GM21717 (cell line): ENCODE measurements around the gene HTR1B.

Source experiments
- ATAC-seq: cut with Tn5 transposase; IDR thresholded peaks from one replicate; pipeline ENCODE4 v1.9.1; 2021; ENCODE audit warnings: mild to moderate bottlenecking, moderate library complexity; ENCODE audit not compliant: unreplicated experiment

The HTR1B gene

DNA sequence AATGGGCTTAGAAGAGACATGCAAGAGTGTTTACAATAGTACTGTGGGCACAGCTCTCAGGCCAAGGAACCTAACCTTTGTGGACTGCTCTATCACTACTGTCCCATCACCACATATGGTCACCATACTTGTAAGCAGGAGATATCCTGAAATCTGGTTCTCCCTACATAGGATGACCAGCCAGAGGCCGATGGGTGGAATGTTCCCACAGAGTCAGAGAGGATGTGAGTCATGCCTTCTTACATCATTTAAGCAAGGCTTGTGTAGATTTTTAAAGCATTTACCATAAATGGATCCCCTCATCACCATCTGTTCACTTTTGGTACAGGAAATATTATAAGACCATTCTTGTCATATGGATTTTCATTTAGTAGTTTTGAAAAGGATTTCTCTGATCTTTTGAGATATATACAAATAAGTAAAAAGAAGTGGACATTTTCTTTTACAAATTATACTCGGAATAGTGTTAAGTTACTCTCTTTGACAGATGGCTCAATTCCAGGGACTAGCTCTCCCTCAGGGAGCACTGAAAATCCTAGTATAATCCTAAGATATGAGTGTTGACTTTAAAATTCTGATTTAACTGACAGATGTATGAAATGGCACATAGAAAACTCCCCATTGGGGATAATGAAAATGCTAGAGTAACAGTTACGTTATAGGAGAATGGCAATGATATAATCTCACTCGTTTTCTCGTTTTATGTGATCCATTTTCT is 6.6 kb downstream of the HTR1B start:
- ATAC-seq: no peak

- no peak for ATAC-seq
Measured at GRCh38 chr6:77455271-77455670, 8.0 kb downstream of the HTR1B start.

GRCh38 chr6:77454386-77454785 is 8.9 kb downstream of the HTR1B start:
- ATAC-seq: no peak

GRCh38 chr6:77451466-77451865 is 11.8 kb downstream of the HTR1B start:
- no peak for ATAC-seq

DNA sequence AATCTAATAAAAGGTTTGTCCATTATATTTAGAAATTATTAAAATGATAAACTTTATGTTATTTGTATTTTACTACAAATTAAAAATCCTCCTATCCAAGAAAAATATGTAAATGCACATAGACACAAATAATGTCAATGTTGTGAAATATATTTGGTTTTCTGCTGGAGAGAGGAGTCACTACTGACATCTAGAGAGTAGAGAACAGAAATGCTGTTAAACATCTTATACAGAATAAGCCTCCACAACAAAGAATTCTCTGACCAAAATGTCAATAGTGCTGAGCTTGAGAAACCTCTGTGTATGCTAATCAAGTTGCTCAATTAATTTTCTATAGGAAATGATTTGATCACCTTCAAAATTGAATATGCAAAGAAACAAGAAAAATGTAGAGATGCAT is 12.4 kb downstream of the HTR1B start:
- ATAC-seq: no peak

GRCh38 chr6:77448546-77448945 is 14.7 kb downstream of the HTR1B start:
- ATAC-seq: no peak

- no peak for ATAC-seq
Measured at GRCh38 chr6:77447254-77447653, 16.0 kb downstream of the HTR1B start.

DNA sequence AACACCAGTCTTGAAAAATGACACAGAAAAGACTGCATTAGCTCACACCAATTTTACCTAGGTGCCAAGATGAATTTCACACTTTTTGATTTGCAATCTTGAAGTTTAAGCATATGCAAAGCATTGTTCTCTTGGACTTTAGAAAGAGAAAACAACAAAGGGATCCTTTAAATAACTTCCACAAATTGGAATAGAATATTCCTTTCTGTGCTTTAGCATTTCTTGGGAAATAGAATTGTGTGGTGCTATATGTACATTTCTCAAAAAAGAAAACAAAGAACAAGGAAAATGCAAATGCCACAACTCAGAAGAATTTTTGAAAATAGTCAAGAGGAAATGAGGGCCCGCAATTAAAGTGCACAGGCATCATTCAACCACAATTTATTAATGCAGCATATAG is 17.0 kb downstream of the HTR1B start:
- ATAC-seq: no peak

GRCh38 chr6:77445214-77445613 is 18.1 kb downstream of the HTR1B start:
- no peak for ATAC-seq

GRCh38 chr6:77440206-77440976 is 22.9 kb downstream of the HTR1B start:
- no peak for ATAC-seq

DNA sequence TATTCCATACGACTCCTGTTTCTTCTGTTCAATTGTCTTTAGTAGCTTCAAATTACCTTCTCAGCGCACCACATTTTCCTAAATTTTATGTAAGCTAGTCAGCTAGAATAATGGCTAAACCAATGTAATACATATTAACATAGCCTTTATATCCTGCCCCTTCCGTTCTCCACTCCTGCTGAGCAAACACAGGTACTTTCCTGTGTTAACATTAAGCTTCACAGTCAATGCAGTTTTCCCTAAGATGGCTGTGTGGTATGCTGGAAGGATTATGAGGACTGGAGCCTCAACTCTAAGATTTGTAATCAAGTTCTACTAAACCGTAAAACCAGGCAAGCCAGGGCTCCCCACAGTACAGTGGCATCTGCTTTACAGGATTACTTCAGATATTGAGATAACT is 29.4 kb downstream of the HTR1B start:
- no peak for ATAC-seq

- no peak for ATAC-seq
Measured at GRCh38 chr6:77430504-77430903, 32.8 kb downstream of the HTR1B start.

GRCh38 chr6:77425671-77426070 is 37.6 kb downstream of the HTR1B start:
- ATAC-seq: no peak

- ATAC-seq: no peak
Measured at GRCh38 chr6:77425216-77425615, 38.1 kb downstream of the HTR1B start.

DNA sequence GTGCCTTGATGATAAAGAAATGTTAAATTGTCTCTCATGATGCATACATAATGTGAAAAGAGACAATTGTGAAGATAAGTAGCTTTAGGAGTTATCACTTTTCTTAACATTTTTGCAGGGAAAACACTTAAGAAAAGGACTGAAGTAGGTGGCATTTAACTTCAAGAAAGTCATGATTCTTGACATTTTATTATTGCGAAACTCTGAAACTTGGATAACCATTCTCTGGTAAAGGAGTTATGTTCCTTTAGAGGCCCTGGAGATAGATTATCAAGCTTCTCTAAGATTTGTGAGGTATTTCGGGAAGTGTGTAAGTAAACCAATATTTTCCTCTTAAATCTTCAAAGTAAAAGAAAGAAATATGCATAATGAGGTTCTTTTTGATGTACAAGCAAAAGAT is 38.5 kb downstream of the HTR1B start:
- no peak for ATAC-seq

DNA sequence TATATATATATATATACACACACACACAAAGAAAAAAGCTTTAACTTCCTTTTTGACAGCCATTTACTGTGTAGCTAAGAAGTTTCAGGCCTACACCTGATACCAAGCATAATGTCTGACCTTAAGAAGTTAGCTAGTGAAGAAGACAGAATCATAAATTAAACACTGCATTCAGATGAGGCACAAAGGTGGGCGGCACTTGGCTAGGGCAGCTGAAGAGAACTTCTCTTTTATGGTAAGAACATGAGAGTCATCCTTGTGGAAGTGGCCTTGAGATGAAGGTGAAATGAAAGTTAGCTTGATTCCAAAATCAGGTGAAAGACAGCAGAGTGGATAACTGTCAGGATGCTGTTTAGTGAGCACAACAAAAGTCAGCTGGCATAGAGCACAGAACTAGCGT is 46.5 kb downstream of the HTR1B start:
- ATAC-seq: no peak

DNA sequence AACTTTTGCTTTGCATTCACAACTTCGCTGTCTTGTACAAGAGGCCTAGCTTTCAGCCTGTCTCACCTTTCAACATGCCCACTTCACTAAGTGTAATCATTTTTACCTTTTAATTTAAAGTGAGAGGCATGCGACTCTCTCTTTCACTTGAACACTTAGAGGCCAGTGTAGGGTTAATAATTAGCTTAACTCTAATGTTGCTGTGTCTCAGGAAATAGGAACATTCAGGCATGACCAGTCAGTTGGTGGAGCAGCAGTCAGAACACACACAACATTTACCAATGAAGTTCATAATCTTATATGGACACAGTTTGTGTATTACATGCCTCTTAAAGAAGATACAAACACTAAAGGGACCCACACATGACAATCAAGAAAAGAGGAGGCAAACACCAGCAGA is 47.6 kb downstream of the HTR1B start:
- ATAC-seq: no peak
